Measurements from ENCODE around the gene HORMAD2. TPM values are rescaled to one million over a fixed set of nuclear protein-coding genes. Genes with fewer than 3 reads are reported as not detected.

The HORMAD2 gene
- total and polyA plus RNA-seq, 4 donors: 0.02 to 0.46 TPM; not detected in 2

DNA sequence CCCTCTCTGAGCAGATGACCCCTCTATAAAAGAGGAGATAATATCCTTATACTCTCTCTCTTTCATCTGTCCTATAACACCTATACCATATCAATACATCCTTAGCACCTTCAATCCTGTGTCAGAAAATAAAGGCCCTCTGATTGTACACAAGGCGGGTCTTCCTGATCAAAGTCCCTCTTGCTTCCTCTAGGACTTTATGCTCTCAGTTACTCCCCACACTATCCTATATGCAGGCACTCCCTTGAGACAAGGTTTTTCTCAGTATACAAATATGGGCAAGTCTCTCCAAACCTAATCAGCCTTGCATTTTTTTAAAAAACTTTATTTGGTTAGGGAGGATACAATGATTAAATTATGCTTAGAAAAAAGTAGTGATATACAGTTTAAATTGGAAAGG is 17.3 kb upstream of the HORMAD2 start:
- H3K9ac ChIP-seq (ENCODE audit: insufficient read depth in 1 of 2, low read length in 2 of 2): no peak overlapping the region
- H3K36me3 ChIP-seq (ENCODE audit: control insufficient read depth in 4 of 4, insufficient read depth in 4 of 4, low read length in 4 of 4): no peaks in the 10 kb centered on the region
- TF ChIP-seq, protein P1, sequence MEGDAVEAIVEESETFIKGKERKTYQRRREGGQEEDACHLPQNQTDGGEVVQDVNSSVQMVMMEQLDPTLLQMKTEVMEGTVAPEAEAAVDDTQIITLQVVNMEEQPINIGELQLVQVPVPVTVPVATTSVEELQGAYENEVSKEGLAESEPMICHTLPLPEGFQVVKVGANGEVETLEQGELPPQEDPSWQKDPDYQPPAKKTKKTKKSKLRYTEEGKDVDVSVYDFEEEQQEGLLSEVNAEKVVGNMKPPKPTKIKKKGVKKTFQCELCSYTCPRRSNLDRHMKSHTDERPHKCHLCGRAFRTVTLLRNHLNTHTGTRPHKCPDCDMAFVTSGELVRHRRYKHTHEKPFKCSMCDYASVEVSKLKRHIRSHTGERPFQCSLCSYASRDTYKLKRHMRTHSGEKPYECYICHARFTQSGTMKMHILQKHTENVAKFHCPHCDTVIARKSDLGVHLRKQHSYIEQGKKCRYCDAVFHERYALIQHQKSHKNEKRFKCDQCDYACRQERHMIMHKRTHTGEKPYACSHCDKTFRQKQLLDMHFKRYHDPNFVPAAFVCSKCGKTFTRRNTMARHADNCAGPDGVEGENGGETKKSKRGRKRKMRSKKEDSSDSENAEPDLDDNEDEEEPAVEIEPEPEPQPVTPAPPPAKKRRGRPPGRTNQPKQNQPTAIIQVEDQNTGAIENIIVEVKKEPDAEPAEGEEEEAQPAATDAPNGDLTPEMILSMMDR (IDR thresholded peaks at IDR 0.05; ENCODE audit: control extremely low read depth, extremely low read depth): no peak
- no peak overlapping the region for H3K4me3 ChIP-seq
- H3K9me3 ChIP-seq (ENCODE audit: control insufficient read depth in 4 of 4, insufficient read depth in 3 of 4, low read length in 3 of 4): peaks cover 0 to 3% (median 0%) of the 10 kb centered on the region in 4 donors
- 88 to 95% methylated on average over 1 of the region's 1 CpG for WGBS, 2 donors
- ATAC-seq (ENCODE audit: insufficient read depth, low FRiP score) (no peak), DNase-seq (no peak)
- no peak overlapping the region for H3K27ac ChIP-seq (ENCODE audit: low read depth in 1 of 2, low read length in 1 of 2)
- no peaks in the 10 kb centered on the region for H3K4me1 ChIP-seq (ENCODE audit: control insufficient read depth in 5 of 5, insufficient read depth in 5 of 5, low read length in 5 of 5)
- no peaks in the 10 kb centered on the region for H3K27me3 ChIP-seq (ENCODE audit: control insufficient read depth in 3 of 3, insufficient read depth in 3 of 3, low read length in 2 of 3)

DNA sequence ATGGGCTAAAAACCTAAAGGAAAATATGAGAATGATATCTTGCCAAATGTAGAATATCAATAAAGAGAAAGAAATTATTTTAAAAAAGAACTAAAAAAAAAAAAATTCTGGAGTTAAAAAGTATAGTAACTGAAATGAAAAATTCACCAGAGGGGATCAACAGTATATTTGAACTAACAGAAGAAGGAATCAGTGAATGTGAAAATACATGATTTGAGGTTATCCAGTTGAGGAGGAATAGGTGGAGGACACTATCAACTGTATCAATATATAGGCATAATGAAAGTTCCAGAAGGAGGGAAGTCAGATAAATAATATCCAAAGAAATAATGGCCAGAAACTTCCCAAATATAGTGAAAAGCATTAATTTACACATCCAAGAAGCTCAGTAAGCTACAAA is 16.1 kb upstream of the HORMAD2 start:
- Histone ChIP-seq H3K4me3 (no peak overlapping the region), H3K4me1 (ENCODE audit: control insufficient read depth in 5 of 5, insufficient read depth in 5 of 5, low read length in 5 of 5) (no peaks in the 10 kb centered on the region), H3K9ac (ENCODE audit: insufficient read depth in 1 of 2, low read length in 2 of 2) (no peak overlapping the region), H3K27me3 (ENCODE audit: control insufficient read depth in 3 of 3, insufficient read depth in 3 of 3, low read length in 2 of 3) (no peaks in the 10 kb centered on the region), H3K36me3 (ENCODE audit: control insufficient read depth in 4 of 4, insufficient read depth in 4 of 4, low read length in 4 of 4) (no peaks in the 10 kb centered on the region), H3K9me3 (ENCODE audit: control insufficient read depth in 4 of 4, insufficient read depth in 3 of 4, low read length in 3 of 4) (peaks cover 0 to 3% (median 0%) of the 10 kb centered on the region in 4 donors), H3K27ac (ENCODE audit: low read depth in 1 of 2, low read length in 1 of 2) (no peak overlapping the region)
- ATAC-seq (ENCODE audit: insufficient read depth, low FRiP score): no peak
- TF ChIP-seq, protein P1 (IDR thresholded peaks at IDR 0.05; ENCODE audit: control extremely low read depth, extremely low read depth): no peak
- DNase-seq: no peak

DNA sequence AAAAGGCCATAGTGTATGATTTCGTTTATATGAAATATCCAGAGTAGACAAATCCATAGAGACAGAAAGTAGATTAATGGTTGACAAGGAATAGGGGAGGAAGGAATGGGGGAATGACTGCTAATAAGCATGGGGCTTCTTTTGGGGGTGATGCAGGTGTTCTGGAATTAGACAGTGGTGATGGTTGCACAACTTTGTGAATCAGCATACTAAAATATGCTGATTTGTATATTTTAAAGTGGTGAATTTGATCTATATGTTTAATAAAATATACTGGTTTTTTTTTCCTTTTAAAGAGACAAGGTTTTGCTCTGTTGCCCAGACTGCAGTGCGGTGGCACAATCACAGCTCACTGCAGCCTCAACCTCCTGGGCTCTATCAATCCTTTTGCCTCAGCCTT is 6.5 kb upstream of the HORMAD2 start:
- H3K9me3 ChIP-seq (ENCODE audit: control insufficient read depth in 4 of 4, insufficient read depth in 3 of 4, low read length in 3 of 4): no peaks in the 10 kb centered on the region

More for the DNA sequence above, 6.5 kb upstream of the HORMAD2 start:
- H3K27me3 ChIP-seq (ENCODE audit: control insufficient read depth in 3 of 3, insufficient read depth in 3 of 3, low read length in 2 of 3): peaks cover 0 to 3% (median 0%) of the 10 kb centered on the region in 3 donors
- no peak overlapping the region for H3K27ac ChIP-seq (ENCODE audit: low read depth in 1 of 2, low read length in 1 of 2)
- H3K4me3 ChIP-seq: no peak overlapping the region
- no peak for DNase-seq
- WGBS, 2 donors: 81 to 83% methylated on average over 2 of the region's 2 CpGs
- TF ChIP-seq, protein P1 (IDR thresholded peaks at IDR 0.05; ENCODE audit: control extremely low read depth, extremely low read depth): no peak
- ATAC-seq (ENCODE audit: insufficient read depth, low FRiP score): no peak
- no peak overlapping the region for H3K9ac ChIP-seq (ENCODE audit: insufficient read depth in 1 of 2, low read length in 2 of 2)
- H3K36me3 ChIP-seq (ENCODE audit: control insufficient read depth in 4 of 4, insufficient read depth in 4 of 4, low read length in 4 of 4): no peaks in the 10 kb centered on the region
- H3K4me1 ChIP-seq (ENCODE audit: control insufficient read depth in 5 of 5, insufficient read depth in 5 of 5, low read length in 5 of 5): peaks cover 0 to 3% (median 0%) of the 10 kb centered on the region in 5 donors
